Liver (tissue), 9 donors: ENCODE measurements around the gene ITGB4. TPM values are rescaled to one million over a fixed set of nuclear protein-coding genes. Genes with fewer than 3 reads are reported as not detected.

Experiments
- DNase-seq: peaks from one replicate; pipeline ENCODE4 v3.0.0-alpha.2; 2017; ENCODE audit warnings: low spot score
- H3K27ac ChIP-seq, 2 donors: one replicate each; pipeline ENCODE4 v1.7.0; 2013; ENCODE audit warnings: inconsistent platforms in 2 of 2, low read length in 2 of 2, control low read depth in 1 of 2, low read depth in 1 of 2, mild to moderate bottlenecking in 1 of 2
- H3K27me3 ChIP-seq, 4 donors: one replicate each; pipeline versions ENCODE4 v1.6.1 to v1.7.0; 2013; ENCODE audit warnings: low read length in 3 of 4, inconsistent platforms in 1 of 4, mild to moderate bottlenecking in 1 of 4, moderate library complexity in 1 of 4; ENCODE audit not compliant: control insufficient read depth in 4 of 4, insufficient read depth in 4 of 4
- H3K36me3 ChIP-seq, 4 donors: one replicate each; pipeline versions ENCODE4 v1.6.1 to v1.7.0; 2013; ENCODE audit warnings: low read length in 3 of 4, mild to moderate bottlenecking in 3 of 4, low read depth in 1 of 4, moderate library complexity in 1 of 4; ENCODE audit not compliant: control insufficient read depth in 4 of 4, insufficient read depth in 3 of 4
- H3K4me1 ChIP-seq, 4 donors: one replicate each; pipeline versions ENCODE4 v1.6.1 to v1.7.0; 2013; ENCODE audit warnings: low read length in 3 of 4, mild to moderate bottlenecking in 3 of 4, moderate library complexity in 1 of 4; ENCODE audit not compliant: control insufficient read depth in 4 of 4, insufficient read depth in 4 of 4
- H3K4me3 ChIP-seq, 3 donors: one replicate each; pipeline versions ENCODE4 v1.6.1 to v1.7.0; 2013; ENCODE audit warnings: low read length in 3 of 3, control low read depth in 1 of 3, low read depth in 1 of 3, mild to moderate bottlenecking in 1 of 3
- H3K9ac ChIP-seq, 2 donors: one replicate each; pipeline ENCODE4 v1.7.0; 2013; ENCODE audit warnings: low read length in 2 of 2, mild to moderate bottlenecking in 2 of 2, moderate library complexity in 2 of 2, control low read depth in 1 of 2, low read depth in 1 of 2
- H3K9me3 ChIP-seq, 4 donors: one replicate each; pipeline versions ENCODE4 v1.6.1 to v1.7.0; 2013; ENCODE audit warnings: low read length in 3 of 4; ENCODE audit not compliant: control insufficient read depth in 4 of 4
- ATF3 ChIP-seq: IDR thresholded peaks from 2 replicates; pipeline ENCODE4 v1.6.1; 2016; ENCODE audit warnings: antibody characterized with exemption
- EGR1 ChIP-seq, 2 donors: IDR thresholded peaks; 2 replicates each; pipeline ENCODE4 v1.6.1; 2016 to 2018; ENCODE audit warnings: antibody characterized with exemption in 2 of 2, low read depth in 2 of 2
- FOXA1 ChIP-seq: IDR thresholded peaks from 2 replicates; pipeline ENCODE4 v1.6.1; 2016; ENCODE audit warnings: antibody characterized with exemption
- FOXA2 ChIP-seq: IDR thresholded peaks from 2 replicates; pipeline ENCODE4 v1.6.1; 2016; ENCODE audit warnings: antibody characterized with exemption
- GABPA ChIP-seq, 2 donors: IDR thresholded peaks in 1 of 2; conservative IDR thresholded peaks in 1 of 2; 2 replicates each; pipeline ENCODE4 v1.6.1; 2016; ENCODE audit warnings: antibody characterized with exemption in 2 of 2, mild to moderate bottlenecking in 1 of 2, moderate library complexity in 1 of 2
- HNF4A ChIP-seq, 2 donors: conservative IDR thresholded peaks; 2 replicates each; pipeline ENCODE4 v1.6.1; 2016; ENCODE audit warnings: antibody characterized with exemption in 2 of 2, mild to moderate bottlenecking in 2 of 2
- HNF4G ChIP-seq: IDR thresholded peaks from 2 replicates; pipeline ENCODE4 v1.6.1; 2016; ENCODE audit warnings: antibody characterized with exemption
- JUND ChIP-seq, 2 donors: IDR thresholded peaks; 2 replicates each; pipeline ENCODE4 v1.6.1; 2016; ENCODE audit warnings: antibody characterized with exemption in 2 of 2
- MAX ChIP-seq: IDR thresholded peaks from 2 replicates; pipeline ENCODE4 v1.6.1; 2016; ENCODE audit warnings: antibody characterized with exemption
- NR2F2 ChIP-seq: IDR thresholded peaks from 2 replicates; pipeline ENCODE4 v1.6.1; 2016; ENCODE audit warnings: antibody characterized with exemption
- RAD21 ChIP-seq, 2 donors: IDR thresholded peaks; 2 replicates each; pipeline ENCODE4 v1.6.1; 2016; ENCODE audit warnings: antibody characterized with exemption in 2 of 2, mild to moderate bottlenecking in 2 of 2
- RXRA ChIP-seq, 2 donors: IDR thresholded peaks; 2 replicates each; pipeline ENCODE4 v1.6.1; 2017 to 2018; ENCODE audit warnings: antibody characterized with exemption in 2 of 2, mild to moderate bottlenecking in 1 of 2
- SP1 ChIP-seq: IDR thresholded peaks from 2 replicates; pipeline ENCODE4 v1.6.1; 2018; ENCODE audit warnings: antibody characterized with exemption, mild to moderate bottlenecking
- TAF1 ChIP-seq: conservative IDR thresholded peaks from 2 replicates; pipeline ENCODE4 v1.6.1; 2016; ENCODE audit warnings: antibody characterized with exemption, mild to moderate bottlenecking
- YY1 ChIP-seq: IDR thresholded peaks from 2 replicates; pipeline ENCODE4 v1.6.1; 2016; ENCODE audit warnings: antibody characterized with exemption, mild to moderate bottlenecking
- ZBTB33 ChIP-seq: IDR thresholded peaks from 2 replicates; pipeline ENCODE4 v1.6.1; 2016; ENCODE audit warnings: antibody characterized with exemption
- WGBS: extraction: QIAGEN DNeasy Blood & Tissue Kit; methylation state at CpG from one replicate; pipeline ENCODE4 v1.1.7; 2013; 5-methylcytosine and 5-hydroxymethylcytosine counted together
- polyA plus RNA-seq, 2 donors: library from polyadenylated mRNA; stranded (reverse) in 1 of 2; unstranded in 1 of 2; fragments of 200-250 nt in 1 of 2; fragments of >200 nt in 1 of 2; fragmentation: Nextera tagmentation in 1 of 2; extraction: Ambion mirVana in 1 of 2; gene quantifications; one replicate each; pipeline versions ENCODE4 v1.2.1 to v1.2.3, GENCODE V29; 2013 to 2015
- total RNA-seq, 2 donors: library from RNA; depleted of rRNA; stranded (reverse); fragments of >200 nt; gene quantifications; one replicate each; pipeline ENCODE4 v1.2.3, GENCODE V29; 2014
- TF ChIP-seq, protein P1 (sequence below): IDR thresholded peaks from 2 replicates; pipeline ENCODE4 v1.6.1; 2016; ENCODE audit warnings: antibody characterized with exemption, mild to moderate bottlenecking
- TF ChIP-seq, protein P2 (sequence below): fragments of 150-350 bp; IDR thresholded peaks from 2 replicates; pipeline ENCODE4 v1.5.1; 2017; ENCODE audit warnings: improper control_type of control experiment, low read depth, low read length; ENCODE audit not compliant: missing input control
- donor health status: healthy.
- donor health status: healthy.
- donor health status: healthy.
- donor health status: healthy.
- donor health status: healthy.

The ITGB4 gene
- total and polyA plus RNA-seq, 4 donors: 0.42 to 1.4 (median 1.3) TPM

- DNase-seq: no peak
- Histone ChIP-seq H3K27me3 (no peaks in the 10 kb centered on the region), H3K27ac (no peak overlapping the region), H3K9ac (no peak overlapping the region), H3K36me3 (peaks cover 38 to 87% (median 58%) of the 10 kb centered on the region in 4 donors), H3K4me1 (no peaks in the 10 kb centered on the region), H3K9me3 (no peaks in the 10 kb centered on the region), H3K4me3 (no peak overlapping the region)
- no peak for TF ChIP-seq FOXA2
- TF ChIP-seq, protein P1, sequence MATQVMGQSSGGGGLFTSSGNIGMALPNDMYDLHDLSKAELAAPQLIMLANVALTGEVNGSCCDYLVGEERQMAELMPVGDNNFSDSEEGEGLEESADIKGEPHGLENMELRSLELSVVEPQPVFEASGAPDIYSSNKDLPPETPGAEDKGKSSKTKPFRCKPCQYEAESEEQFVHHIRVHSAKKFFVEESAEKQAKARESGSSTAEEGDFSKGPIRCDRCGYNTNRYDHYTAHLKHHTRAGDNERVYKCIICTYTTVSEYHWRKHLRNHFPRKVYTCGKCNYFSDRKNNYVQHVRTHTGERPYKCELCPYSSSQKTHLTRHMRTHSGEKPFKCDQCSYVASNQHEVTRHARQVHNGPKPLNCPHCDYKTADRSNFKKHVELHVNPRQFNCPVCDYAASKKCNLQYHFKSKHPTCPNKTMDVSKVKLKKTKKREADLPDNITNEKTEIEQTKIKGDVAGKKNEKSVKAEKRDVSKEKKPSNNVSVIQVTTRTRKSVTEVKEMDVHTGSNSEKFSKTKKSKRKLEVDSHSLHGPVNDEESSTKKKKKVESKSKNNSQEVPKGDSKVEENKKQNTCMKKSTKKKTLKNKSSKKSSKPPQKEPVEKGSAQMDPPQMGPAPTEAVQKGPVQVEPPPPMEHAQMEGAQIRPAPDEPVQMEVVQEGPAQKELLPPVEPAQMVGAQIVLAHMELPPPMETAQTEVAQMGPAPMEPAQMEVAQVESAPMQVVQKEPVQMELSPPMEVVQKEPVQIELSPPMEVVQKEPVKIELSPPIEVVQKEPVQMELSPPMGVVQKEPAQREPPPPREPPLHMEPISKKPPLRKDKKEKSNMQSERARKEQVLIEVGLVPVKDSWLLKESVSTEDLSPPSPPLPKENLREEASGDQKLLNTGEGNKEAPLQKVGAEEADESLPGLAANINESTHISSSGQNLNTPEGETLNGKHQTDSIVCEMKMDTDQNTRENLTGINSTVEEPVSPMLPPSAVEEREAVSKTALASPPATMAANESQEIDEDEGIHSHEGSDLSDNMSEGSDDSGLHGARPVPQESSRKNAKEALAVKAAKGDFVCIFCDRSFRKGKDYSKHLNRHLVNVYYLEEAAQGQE: no peak
- no peak for TF ChIP-seq ATF3
- TF ChIP-seq GABPA (IDR thresholded peaks at IDR 0.05 in 1 of 2, conservative IDR thresholded peaks at IDR 0.05 in 1 of 2): no peak
- TF ChIP-seq, protein P2, sequence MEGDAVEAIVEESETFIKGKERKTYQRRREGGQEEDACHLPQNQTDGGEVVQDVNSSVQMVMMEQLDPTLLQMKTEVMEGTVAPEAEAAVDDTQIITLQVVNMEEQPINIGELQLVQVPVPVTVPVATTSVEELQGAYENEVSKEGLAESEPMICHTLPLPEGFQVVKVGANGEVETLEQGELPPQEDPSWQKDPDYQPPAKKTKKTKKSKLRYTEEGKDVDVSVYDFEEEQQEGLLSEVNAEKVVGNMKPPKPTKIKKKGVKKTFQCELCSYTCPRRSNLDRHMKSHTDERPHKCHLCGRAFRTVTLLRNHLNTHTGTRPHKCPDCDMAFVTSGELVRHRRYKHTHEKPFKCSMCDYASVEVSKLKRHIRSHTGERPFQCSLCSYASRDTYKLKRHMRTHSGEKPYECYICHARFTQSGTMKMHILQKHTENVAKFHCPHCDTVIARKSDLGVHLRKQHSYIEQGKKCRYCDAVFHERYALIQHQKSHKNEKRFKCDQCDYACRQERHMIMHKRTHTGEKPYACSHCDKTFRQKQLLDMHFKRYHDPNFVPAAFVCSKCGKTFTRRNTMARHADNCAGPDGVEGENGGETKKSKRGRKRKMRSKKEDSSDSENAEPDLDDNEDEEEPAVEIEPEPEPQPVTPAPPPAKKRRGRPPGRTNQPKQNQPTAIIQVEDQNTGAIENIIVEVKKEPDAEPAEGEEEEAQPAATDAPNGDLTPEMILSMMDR: no peak
- TF ChIP-seq FOXA1: no peak
- no peak for TF ChIP-seq RXRA (IDR thresholded peaks at IDR 0.05)
- no peak for TF ChIP-seq JUND (IDR thresholded peaks at IDR 0.05)
- no peak for TF ChIP-seq SP1
- no peak for TF ChIP-seq YY1
- TF ChIP-seq EGR1 (IDR thresholded peaks at IDR 0.05; ENCODE audit: low read depth in 2 of 2): no peak
- TF ChIP-seq MAX: no peak
- TF ChIP-seq ZBTB33: no peak
- WGBS: 96% methylated on average over 9 of the region's 9 CpGs
These were observed 17.7 kb upstream of the ITGB4 start for GRCh38 chr17:75703591-75703990.

DNA sequence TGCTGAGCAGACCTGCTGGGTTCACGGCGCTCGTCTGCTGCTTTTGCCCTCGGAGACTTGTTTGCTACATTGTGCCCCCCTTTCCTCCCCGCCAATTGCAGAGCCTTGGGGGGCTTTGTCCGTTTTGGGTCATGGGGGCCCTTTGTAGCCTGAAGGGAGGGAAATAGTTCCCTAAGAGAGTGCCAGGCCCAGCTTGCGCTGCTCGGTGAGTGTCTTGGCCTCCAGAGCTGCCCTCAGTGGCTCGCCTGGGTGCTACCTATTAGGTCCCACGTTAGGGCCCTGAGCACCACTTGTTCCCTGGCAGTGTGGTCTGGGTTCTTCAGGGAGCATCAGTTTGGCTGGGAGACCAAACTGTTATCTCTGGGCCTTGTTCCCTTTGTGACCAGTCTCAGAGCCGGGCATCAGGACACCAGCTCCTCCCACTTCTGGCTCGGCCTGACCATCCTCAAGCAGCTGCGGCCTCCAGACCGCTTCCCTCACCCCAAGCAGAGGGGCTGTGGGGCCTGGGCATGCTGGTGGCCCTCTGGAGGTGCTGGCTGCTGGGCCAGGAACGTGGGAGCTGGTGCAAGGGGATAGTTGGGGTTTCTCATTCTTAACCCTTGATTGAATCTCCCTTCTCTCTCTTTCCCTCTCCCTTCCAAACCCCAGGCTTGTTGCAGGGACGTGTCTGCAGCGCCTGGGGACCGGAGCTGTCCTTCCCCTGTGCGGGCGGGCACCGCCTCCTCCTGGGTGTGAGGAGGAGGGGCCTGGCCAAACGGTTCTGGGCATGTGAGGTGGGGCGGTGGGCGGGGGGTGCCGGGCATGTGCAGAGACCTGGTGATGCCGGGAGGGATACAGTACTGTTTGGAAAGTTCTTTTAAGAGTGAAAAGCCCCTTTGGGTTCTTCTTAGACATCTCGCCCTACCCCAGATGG, 16.0 kb upstream of the ITGB4 start:
- Histone ChIP-seq H3K4me1 (no peaks in the 10 kb centered on the region), H3K9me3 (no peaks in the 10 kb centered on the region), H3K27ac (no peak overlapping the region), H3K9ac (no peak overlapping the region), H3K36me3 (peaks cover 35 to 83% (median 55%) of the 10 kb centered on the region in 4 donors), H3K27me3 (no peaks in the 10 kb centered on the region), H3K4me3 (no peak overlapping the region)
- no peak for DNase-seq
- 92% methylated on average over 27 of the region's 27 CpGs for WGBS
- TF ChIP-seq NR2F2: no peak
- no peak for TF ChIP-seq TAF1
- TF ChIP-seq HNF4A (conservative IDR thresholded peaks at IDR 0.05): no peak
- TF ChIP-seq EGR1 (IDR thresholded peaks at IDR 0.05; ENCODE audit: low read depth in 2 of 2): no peak
- no peak for TF ChIP-seq MAX
- no peak for TF ChIP-seq ZBTB33
- TF ChIP-seq FOXA1: no peak
- no peak for TF ChIP-seq HNF4G
- TF ChIP-seq GABPA (IDR thresholded peaks at IDR 0.05 in 1 of 2, conservative IDR thresholded peaks at IDR 0.05 in 1 of 2): no peak
- no peak for TF ChIP-seq SP1
- no peak for TF ChIP-seq JUND (IDR thresholded peaks at IDR 0.05)
- TF ChIP-seq FOXA2: no peak
- no peak for TF ChIP-seq RXRA (IDR thresholded peaks at IDR 0.05)
- TF ChIP-seq YY1: no peak
- no peak for TF ChIP-seq RAD21 (IDR thresholded peaks at IDR 0.05)
